Upper lobe of left lung (tissue), 6 donors: ENCODE measurements around the gene SERPINF2. TPM values are rescaled to one million over a fixed set of nuclear protein-coding genes. Genes with fewer than 3 reads are reported as not detected.
A peak's percentile ranks its signal among the peaks of the same experiment; 100 is the strongest.
"Not testable (repeated sequence)": the region's sequence is repeated elsewhere in the genome, so short reads cannot be mapped to it uniquely, and the experiment has no call there.

ENCODE experiments used
- ATAC-seq, 2 donors: fragments of 200-7000 bp; cut with Tn5 transposase; one replicate each; pipeline ENCODE4 v1.9.1; 2022; ENCODE audit warnings: mild to moderate bottlenecking in 2 of 2, moderate library complexity in 2 of 2; ENCODE audit not compliant: low FRiP score in 2 of 2
- DNase-seq, 2 donors: peaks; one replicate each; pipeline ENCODE4 v3.0.0-alpha.2; 2019 to 2020
- H3K27ac ChIP-seq, 4 donors: fragments of 200-600 bp; sonication (generic); one replicate each; pipeline ENCODE4 v1.5.1; 2016 to 2019
- H3K27me3 ChIP-seq, 4 donors: fragments of 200-600 bp; sonication (generic); one replicate each; pipeline ENCODE4 v1.5.1; 2017 to 2019
- H3K36me3 ChIP-seq, 4 donors: fragments of 200-600 bp; sonication (generic); one replicate each; pipeline ENCODE4 v1.5.1; 2016 to 2019
- H3K4me1 ChIP-seq, 4 donors: fragments of 200-600 bp; sonication (generic); one replicate each; pipeline ENCODE4 v1.5.1; 2018 to 2019
- H3K4me3 ChIP-seq, 4 donors: fragments of 200-600 bp; sonication (generic); one replicate each; pipeline ENCODE4 v1.5.1; 2017 to 2019; ENCODE audit warnings: mild to moderate bottlenecking in 2 of 4, moderate library complexity in 1 of 4
- H3K9me3 ChIP-seq, 4 donors: fragments of 200-600 bp; sonication (generic); one replicate each; pipeline ENCODE4 v1.5.1; 2018 to 2019
- CTCF ChIP-seq, 6 experiments: fragments of 450-650 bp in 4 of 6; fragments of 200-600 bp in 2 of 6; sonication (generic) in 2 of 6; IDR thresholded peaks; one replicate each; pipeline ENCODE4 v1.5.1; 2016 to 2019; ENCODE audit warnings: antibody characterized with exemption in 6 of 6
- EP300 ChIP-seq, 4 donors: sonication (generic); formaldehyde crosslinking; IDR thresholded peaks; one replicate each; pipeline ENCODE4 v1.5.1; 2017; ENCODE audit warnings: antibody characterized with exemption in 4 of 4, control low read depth in 2 of 4
- POLR2A ChIP-seq, 4 donors: fragments of 450-650 bp; IDR thresholded peaks; one replicate each; pipeline ENCODE4 v1.5.1; 2016 to 2017; ENCODE audit warnings: antibody characterized with exemption in 4 of 4, mild to moderate bottlenecking in 2 of 4
- POLR2AphosphoS5 ChIP-seq, 2 donors: sonication (generic); formaldehyde crosslinking; IDR thresholded peaks; one replicate each; pipeline ENCODE4 v1.5.1; 2017; ENCODE audit warnings: antibody characterized with exemption in 2 of 2
- WGBS, 2 donors: methylation state at CpG; one replicate each; pipeline ENCODE4 v1.1.5; 2017 to 2018; 5-methylcytosine and 5-hydroxymethylcytosine counted together
- total RNA-seq, 6 donors: library from RNA; depleted of rRNA in 4 of 6; stranded (reverse); fragments of >200 nt in 4 of 6; gene quantifications; one replicate each; pipeline versions ENCODE4 v1.1.0 to v1.2.1, GENCODE V29; 2016 to 2021
- donor health status: DM: no; HTN: no; CAD: no; lungs with moderate emphysema.
- donor health status: DM: no; HTN: yes; CAD: no; lungs with severe emphysema.

SERPINF2 gene
- total RNA-seq, 6 donors from 2014 or later = 4.6 to 48.2 (median 24.6) TPM

GRCh38 chr17:1722022-1722421 lies 20.6 kb upstream of the SERPINF2 start:
- not testable (repeated sequence) for DNase-seq, H3K4me3 ChIP-seq, H3K9me3 ChIP-seq, H3K27me3 ChIP-seq, ATAC-seq
- peak in 1 of 4 donors; percentile 11 for TF ChIP-seq POLR2A (IDR thresholded peaks at IDR 0.05)
- Histone ChIP-seq H3K27ac (peak overlapping the region in 3 of 4 donors; percentile 86 to 93 (median 89)), H3K4me1 (peaks cover 46 to 62% (median 57%) of the 10 kb centered on the region in 4 donors), H3K36me3 (peaks cover 0 to 14% (median 11%) of the 10 kb centered on the region in 4 donors)
- WGBS, 2 donors = 93 to 96% methylated on average over 8 of the region's 8 CpGs

GRCh38 chr17:1724351-1724868 lies 18.3 kb upstream of the SERPINF2 start, which contains the start of gene WDR81:
TSS of gene WDR81 (plus strand) at chr17:1724704. CDS start at chr17:1724960, 256 bp downstream.
- Histone ChIP-seq H3K36me3 (peaks cover 4 to 33% (median 27%) of the 10 kb centered on the region in 4 donors), H3K4me3 (peak within 1 kb of the TSS; percentile 68 to 96 (median 89)), H3K27ac (peak within 1 kb of the TSS; percentile 86 to 93 (median 89)), H3K4me1 (peaks cover 37 to 72% (median 61%) of the 10 kb centered on the region in 4 donors), H3K27me3 (no peaks in the 10 kb centered on the region), H3K9me3 (no peaks in the 10 kb centered on the region)
- WGBS, 2 donors = 1% methylated on average over 16 to 34 of the region's 57 CpGs
- DNase-seq = peak; percentile 96 to 97
- TF ChIP-seq POLR2AphosphoS5 (IDR thresholded peaks at IDR 0.05) (peak; percentile 50 to 77), POLR2A (IDR thresholded peaks at IDR 0.05) (peak in 2 of 4 donors; percentile 11 to 80), CTCF (IDR thresholded peaks at IDR 0.05) (peak in 2 of 6 experiments; percentile 12 to 26), EP300 (IDR thresholded peaks at IDR 0.05) (peak in 1 of 4 donors; percentile 27)
- ATAC-seq = peak; percentile 73 to 90

GRCh38 chr17:1724869-1725641 lies 17.6 kb upstream of the SERPINF2 start:
- H3K36me3 ChIP-seq = peaks cover 4 to 33% (median 27%) of the 10 kb centered on the region in 4 donors
- peaks cover 37 to 79% (median 67%) of the 10 kb centered on the region in 4 donors for H3K4me1 ChIP-seq
- peak overlapping the region; percentile 68 to 96 (median 89) for H3K4me3 ChIP-seq
- TF ChIP-seq POLR2AphosphoS5 (IDR thresholded peaks at IDR 0.05) = no peak
- TF ChIP-seq CTCF (IDR thresholded peaks at IDR 0.05) = peak in 3 of 6 experiments; percentile 20 to 49 (median 33)
- WGBS, 2 donors = 27 to 48% methylated on average over 13 to 16 of the region's 51 CpGs
- H3K9me3 ChIP-seq = no peaks in the 10 kb centered on the region
- no peaks in the 10 kb centered on the region for H3K27me3 ChIP-seq
- ATAC-seq = peak; percentile 16 to 71
- no peak for DNase-seq
- H3K27ac ChIP-seq = peak overlapping the region; percentile 86 to 93 (median 89)

- peaks cover 32 to 81% (median 69%) of the 10 kb centered on the region in 4 donors for H3K4me1 ChIP-seq
- H3K27ac ChIP-seq = peak overlapping the region; percentile 86 to 93 (median 89)
- 83 to 94% methylated on average over 25 to 54 of the region's 54 CpGs for WGBS, 2 donors
- peak overlapping the region in 3 of 4 donors; percentile 84 to 96 (median 94) for H3K4me3 ChIP-seq
- H3K36me3 ChIP-seq = peaks cover 4 to 39% (median 34%) of the 10 kb centered on the region in 4 donors
- DNase-seq (peak in 1 of 2 donors; percentile 86), ATAC-seq (no peak)
- no peaks in the 10 kb centered on the region for H3K9me3 ChIP-seq
- no peaks in the 10 kb centered on the region for H3K27me3 ChIP-seq
- no peak for TF ChIP-seq POLR2AphosphoS5 (IDR thresholded peaks at IDR 0.05)
- no peak for TF ChIP-seq POLR2A (IDR thresholded peaks at IDR 0.05)
- no peak for TF ChIP-seq CTCF (IDR thresholded peaks at IDR 0.05)
- no peak for TF ChIP-seq EP300 (IDR thresholded peaks at IDR 0.05)
Observed at GRCh38 chr17:1725642-1726511, 16.8 kb upstream of the SERPINF2 start.
